Suppressor macrophage (primary cell): ENCODE data around the gene NUMBL.
"Not testable (repeated sequence)": the region's sequence is repeated elsewhere in the genome, so short reads cannot be mapped to it uniquely, and the experiment has no call there.

Experiments used
- DNase-seq, 4 experiments: peaks; one replicate each; pipeline ENCODE4 v3.0.0-alpha.2; 2020 to 2022

NUMBL gene

GRCh38 chr19:40626918-40627317, 63.5 kb downstream of the NUMBL start:
- DNase-seq, result no peak

- peak; percentile 46 to 69 (median 59) for DNase-seq
These were observed 64.9 kb downstream of the NUMBL start for GRCh38 chr19:40625406-40626120.

- DNase-seq, result not testable (repeated sequence)
These were observed 65.9 kb downstream of the NUMBL start for GRCh38 chr19:40624369-40625153.

- DNase-seq, result no peak
These were observed 66.8 kb downstream of the NUMBL start for GRCh38 chr19:40623403-40624251.

GRCh38 chr19:40622773-40623075, 67.7 kb downstream of the NUMBL start:
- no peak for DNase-seq

GRCh38 chr19:40621966-40622772, 68.3 kb downstream of the NUMBL start:
- no peak for DNase-seq

- DNase-seq, result no peak
These were observed 69.2 kb downstream of the NUMBL start for GRCh38 chr19:40621283-40621682.

GRCh38 chr19:40620161-40620485, 70.3 kb downstream of the NUMBL start:
- no peak for DNase-seq

- no peak for DNase-seq
These were observed 70.9 kb downstream of the NUMBL start for GRCh38 chr19:40619333-40620160.

GRCh38 chr19:40617961-40618360, 72.5 kb downstream of the NUMBL start:
- DNase-seq, result no peak

- no peak for DNase-seq
These were observed 73.5 kb downstream of the NUMBL start for GRCh38 chr19:40616941-40617340.

GRCh38 chr19:40616178-40616577, 74.3 kb downstream of the NUMBL start:
- no peak for DNase-seq
